Neural cell (in vitro differentiated cells): ENCODE measurements around the gene PSME3IP1. TPM values are rescaled to one million over a fixed set of nuclear protein-coding genes. Genes with fewer than 3 reads are reported as not detected.
"Not testable (repeated sequence)": the region's sequence is repeated elsewhere in the genome, so short reads cannot be mapped to it uniquely, and the experiment has no call there.

Experiments
- H2AFZ ChIP-seq: fragments of 200-600, 300-800 bp; sonication (generic), shearing (Covaris generic); 2 replicates; pipeline ENCODE4 v1.6.0; 2014; ENCODE audit warnings: low read depth, mild to moderate bottlenecking, antibody characterized with exemption, low read length, moderate library complexity
- H3F3A ChIP-seq: fragments of 200-600 bp; shearing (Covaris generic); 2 replicates; pipeline ENCODE4 v1.6.1; 2016; ENCODE audit warnings: mild to moderate bottlenecking, moderate library complexity, mixed read lengths, antibody characterized with exemption, low read length; ENCODE audit not compliant: insufficient read depth, poor library complexity, severe bottlenecking
- H3K27ac ChIP-seq: fragments of 200-600, 300-800 bp; sonication (generic), shearing (Covaris generic); 2 replicates; pipeline ENCODE4 v1.5.1; 2014; ENCODE audit warnings: mild to moderate bottlenecking, low read length, moderate library complexity
- H3K27me3 ChIP-seq: fragments of 300-800, 200-600 bp; sonication (generic), shearing (Covaris generic); 2 replicates; pipeline ENCODE4 v1.6.0; 2014; ENCODE audit warnings: mild to moderate bottlenecking, low read depth, low read length, moderate library complexity; ENCODE audit not compliant: insufficient read depth
- H3K36me3 ChIP-seq: fragments of 300-800, 200-600 bp; sonication (generic), shearing (Covaris generic); 2 replicates; pipeline ENCODE4 v1.5.1; 2014; ENCODE audit warnings: mild to moderate bottlenecking, antibody characterized with exemption, low read length, moderate library complexity; ENCODE audit not compliant: insufficient read depth
- H3K4me2 ChIP-seq: fragments of 300-800, 200-600 bp; sonication (generic), shearing (Covaris generic); 2 replicates; pipeline ENCODE4 v1.6.0; 2014; ENCODE audit warnings: mild to moderate bottlenecking, low read length
- H3K4me3 ChIP-seq: fragments of 300-800, 200-600 bp; sonication (generic), shearing (Covaris generic); 2 replicates; pipeline ENCODE4 v1.5.1; 2014; ENCODE audit warnings: mild to moderate bottlenecking, low read length, moderate library complexity
- H3K79me2 ChIP-seq: fragments of 200-600 bp; shearing (Covaris generic); replicated peaks from 2 replicates; pipeline ENCODE4 v1.6.0; 2014; ENCODE audit warnings: mild to moderate bottlenecking, low read length, moderate library complexity; ENCODE audit not compliant: insufficient read depth
- H3K9ac ChIP-seq: fragments of 300-800, 200-600 bp; sonication (generic), shearing (Covaris generic); 2 replicates; pipeline ENCODE4 v1.6.1; 2016; ENCODE audit warnings: mild to moderate bottlenecking, low read length, mixed read lengths
- H3K9me2 ChIP-seq: fragments of 200-600 bp; shearing (Covaris generic); 2 replicates; pipeline ENCODE4 v1.6.1; 2016; ENCODE audit warnings: mild to moderate bottlenecking, low read length, mixed read lengths; ENCODE audit not compliant: insufficient read depth
- H3K9me3 ChIP-seq: fragments of 200-600, 300-800 bp; sonication (generic), shearing (Covaris generic); 2 replicates; pipeline ENCODE4 v1.6.1; 2016; ENCODE audit warnings: mild to moderate bottlenecking, mixed run types, low read length, moderate library complexity, mixed read lengths
- H4K20me1 ChIP-seq: fragments of 200-600 bp; shearing (Covaris generic); 2 replicates; pipeline ENCODE4 v1.6.1; 2016; ENCODE audit warnings: mild to moderate bottlenecking, mixed run types; ENCODE audit not compliant: insufficient read depth
- EP300 ChIP-seq: fragments of 450-650 bp; conservative IDR thresholded peaks from 2 replicates; pipeline ENCODE4 v1.6.1; 2014; ENCODE audit warnings: antibody characterized with exemption, mild to moderate bottlenecking, moderate library complexity; ENCODE audit not compliant: poor library complexity, severe bottlenecking
- MXI1 ChIP-seq: fragments of 450-650 bp; conservative IDR thresholded peaks from 2 replicates; pipeline ENCODE4 v1.6.1; 2014; ENCODE audit warnings: antibody characterized with exemption, mild to moderate bottlenecking; ENCODE audit not compliant: poor library complexity, severe bottlenecking
- POLR2AphosphoS5 ChIP-seq: IDR thresholded peaks from 2 replicates; pipeline ENCODE4 v1.6.1; 2012
- SMC3 ChIP-seq: fragments of 450-650 bp; conservative IDR thresholded peaks from 2 replicates; pipeline ENCODE4 v1.6.1; 2014; ENCODE audit warnings: antibody characterized with exemption, mild to moderate bottlenecking, moderate library complexity; ENCODE audit not compliant: poor library complexity
- polyA plus RNA-seq: library from polyadenylated mRNA; depleted of rRNA; stranded (reverse); fragments of >200 nt; gene quantifications from 2 replicates; pipeline ENCODE4 v1.2.3, GENCODE V29; 2014
- TF ChIP-seq, protein P1 (sequence below): fragments of 450-650 bp; IDR thresholded peaks from 2 replicates; pipeline ENCODE4 v1.5.1; 2014; ENCODE audit warnings: antibody characterized with exemption, mild to moderate bottlenecking, moderate library complexity; ENCODE audit not compliant: poor library complexity, severe bottlenecking

Gene PSME3IP1
- polyA plus RNA-seq, 1 donor from 2014 or later: 167 TPM

DNA sequence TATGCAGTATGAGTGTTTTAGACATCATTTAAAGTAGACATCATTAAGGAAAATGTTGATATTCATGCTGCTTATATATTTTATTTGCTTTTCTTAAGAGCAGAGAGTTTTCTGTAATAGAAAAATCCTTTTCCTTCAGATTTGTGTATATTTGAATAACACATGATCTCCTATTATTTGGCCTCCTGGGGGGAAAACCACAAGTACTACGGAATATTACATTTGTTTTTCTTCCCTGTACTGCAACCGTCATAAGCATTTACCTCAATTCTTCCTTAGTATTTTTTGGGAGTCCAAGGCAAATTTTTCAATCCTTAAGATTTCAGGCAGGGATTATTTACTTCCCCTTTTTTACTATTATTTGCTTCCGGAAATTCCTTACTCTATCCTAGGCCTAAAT lies 6.3 kb upstream of the PSME3IP1 start:
- H3K4me3 ChIP-seq: no peak overlapping the region
- no peaks in the 10 kb centered on the region for H4K20me1 ChIP-seq
- H3K27me3 ChIP-seq: no peaks in the 10 kb centered on the region
- no peak overlapping the region for H3K9ac ChIP-seq
- peaks cover 97% of the 10 kb centered on the region for H3K79me2 ChIP-seq
- H2AFZ ChIP-seq: no peak overlapping the region
- H3K9me3 ChIP-seq: no peaks in the 10 kb centered on the region
- H3K27ac ChIP-seq: no peak overlapping the region
- no peaks in the 10 kb centered on the region for H3F3A ChIP-seq
- no peaks in the 10 kb centered on the region for H3K36me3 ChIP-seq
- H3K9me2 ChIP-seq: no peaks in the 10 kb centered on the region
- H3K4me2 ChIP-seq: no peak overlapping the region
- TF ChIP-seq EP300: no peak

DNA sequence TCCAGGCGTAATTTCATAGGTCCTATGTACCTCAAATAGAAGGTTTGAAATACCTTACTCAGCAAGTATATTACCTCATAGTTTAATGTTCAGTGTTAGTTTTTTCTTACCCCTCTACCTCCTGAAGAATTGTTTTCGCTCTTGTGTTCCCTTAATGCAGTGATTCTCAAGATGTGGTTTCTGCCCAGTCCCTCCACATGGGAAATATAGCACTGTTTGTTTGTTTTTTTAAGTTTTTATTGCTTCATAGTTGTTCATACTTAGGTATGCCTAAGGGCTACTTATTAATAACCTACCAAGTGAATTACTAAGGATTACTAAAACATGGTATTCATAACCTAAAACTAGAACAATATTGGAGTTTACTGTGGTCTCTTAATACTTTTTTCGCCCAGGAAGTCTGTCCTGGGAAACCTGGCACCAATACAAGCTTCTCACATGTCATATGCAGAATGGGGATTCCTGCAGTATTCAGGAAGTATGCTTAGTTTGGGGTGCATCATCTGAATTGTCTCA lies 5.3 kb upstream of the PSME3IP1 start:
- Histone ChIP-seq H3K79me2 (peaks cover 93% of the 10 kb centered on the region), H3F3A (no peaks in the 10 kb centered on the region), H3K9me3 (no peaks in the 10 kb centered on the region), H2AFZ (no peak overlapping the region), H3K36me3 (no peaks in the 10 kb centered on the region), H3K9me2 (no peaks in the 10 kb centered on the region), H3K9ac (no peak overlapping the region), H4K20me1 (no peaks in the 10 kb centered on the region), H3K27ac (no peak overlapping the region), H3K4me2 (no peak overlapping the region), H3K27me3 (no peaks in the 10 kb centered on the region), H3K4me3 (no peak overlapping the region)
- TF ChIP-seq, protein P1, sequence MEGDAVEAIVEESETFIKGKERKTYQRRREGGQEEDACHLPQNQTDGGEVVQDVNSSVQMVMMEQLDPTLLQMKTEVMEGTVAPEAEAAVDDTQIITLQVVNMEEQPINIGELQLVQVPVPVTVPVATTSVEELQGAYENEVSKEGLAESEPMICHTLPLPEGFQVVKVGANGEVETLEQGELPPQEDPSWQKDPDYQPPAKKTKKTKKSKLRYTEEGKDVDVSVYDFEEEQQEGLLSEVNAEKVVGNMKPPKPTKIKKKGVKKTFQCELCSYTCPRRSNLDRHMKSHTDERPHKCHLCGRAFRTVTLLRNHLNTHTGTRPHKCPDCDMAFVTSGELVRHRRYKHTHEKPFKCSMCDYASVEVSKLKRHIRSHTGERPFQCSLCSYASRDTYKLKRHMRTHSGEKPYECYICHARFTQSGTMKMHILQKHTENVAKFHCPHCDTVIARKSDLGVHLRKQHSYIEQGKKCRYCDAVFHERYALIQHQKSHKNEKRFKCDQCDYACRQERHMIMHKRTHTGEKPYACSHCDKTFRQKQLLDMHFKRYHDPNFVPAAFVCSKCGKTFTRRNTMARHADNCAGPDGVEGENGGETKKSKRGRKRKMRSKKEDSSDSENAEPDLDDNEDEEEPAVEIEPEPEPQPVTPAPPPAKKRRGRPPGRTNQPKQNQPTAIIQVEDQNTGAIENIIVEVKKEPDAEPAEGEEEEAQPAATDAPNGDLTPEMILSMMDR: no peak
- TF ChIP-seq SMC3: no peak

DNA sequence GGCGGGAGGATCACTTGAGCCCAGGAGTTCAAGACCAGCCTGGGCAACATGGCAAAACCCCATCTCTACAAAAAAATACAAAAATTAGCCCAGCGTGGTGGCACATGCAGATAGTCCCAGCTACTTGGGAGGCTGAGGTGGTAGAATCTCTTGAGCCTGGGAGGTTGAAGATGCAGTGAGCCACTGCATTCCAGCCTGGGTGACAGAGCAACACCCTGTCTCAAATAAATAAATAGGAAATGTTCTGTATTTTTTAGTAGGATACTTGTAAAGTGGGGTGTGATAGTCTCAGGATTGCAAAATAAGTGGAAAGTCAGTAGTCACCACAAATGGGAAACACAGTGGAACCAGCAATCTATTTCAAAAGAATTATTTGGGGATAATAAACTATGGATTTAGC lies 4.3 kb upstream of the PSME3IP1 start:
- Histone ChIP-seq H2AFZ (no peak overlapping the region), H3K9ac (no peak overlapping the region)

DNA sequence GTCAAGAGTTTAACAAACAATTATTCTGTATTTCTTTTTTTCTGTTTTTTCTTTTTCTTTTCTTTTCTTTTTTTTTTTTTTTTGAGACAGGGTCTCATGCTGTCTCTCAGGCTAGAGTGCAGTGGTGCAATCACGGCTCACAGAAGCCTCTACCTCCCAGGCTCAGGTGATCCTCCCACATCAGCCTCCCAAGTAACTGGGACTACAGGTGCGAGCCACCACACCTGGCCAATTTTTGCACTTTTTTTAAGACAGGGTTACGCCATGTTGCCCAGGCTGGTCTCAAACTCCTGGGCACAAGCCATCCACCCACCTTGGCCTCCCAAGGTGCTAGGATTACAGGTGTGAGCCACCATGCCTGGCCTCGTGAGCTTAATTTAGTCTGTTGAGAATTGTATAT lies 3.7 kb upstream of the PSME3IP1 start:
- not testable (repeated sequence) for H3K9ac ChIP-seq, H3K9me2 ChIP-seq, H3K4me3 ChIP-seq, H3K36me3 ChIP-seq, H3F3A ChIP-seq, H2AFZ ChIP-seq, H3K9me3 ChIP-seq, H3K27ac ChIP-seq, H3K4me2 ChIP-seq, H4K20me1 ChIP-seq, H3K27me3 ChIP-seq
- H3K79me2 ChIP-seq: peaks cover 88% of the 10 kb centered on the region

More for the DNA sequence above, 4.3 kb upstream of the PSME3IP1 start:
- no peak overlapping the region for H3K27ac ChIP-seq
- H3K9me3 ChIP-seq: no peaks in the 10 kb centered on the region
- H3K9me2 ChIP-seq: no peaks in the 10 kb centered on the region
- no peak overlapping the region for H3K4me3 ChIP-seq
- no peaks in the 10 kb centered on the region for H4K20me1 ChIP-seq
- no peaks in the 10 kb centered on the region for H3K36me3 ChIP-seq
- TF ChIP-seq MXI1 (no peak), POLR2AphosphoS5 (no peak), SMC3 (no peak), EP300 (no peak)
- TF ChIP-seq, protein P1: no peak
- H3K4me2 ChIP-seq: no peak overlapping the region
- H3K79me2 ChIP-seq: peaks cover 88% of the 10 kb centered on the region
- H3F3A ChIP-seq: no peaks in the 10 kb centered on the region
- H3K27me3 ChIP-seq: no peaks in the 10 kb centered on the region
